ENCODE data around the gene TMEM131L. TPM values are rescaled to one million over a fixed set of nuclear protein-coding genes. Genes with fewer than 3 reads are reported as not detected.
"Not testable (repeated sequence)": the region's sequence is repeated elsewhere in the genome, so short reads cannot be mapped to it uniquely, and the experiment has no call there.

Gene TMEM131L
- 18.1 and 18.9 TPM in 2 replicates for total RNA-seq
- long read RNA-seq, partial matches to known transcripts: 100 of 118 reads
- long read RNA-seq, other reads (novel, unspliced or antisense): 18 of 118 reads

- H3K27ac Mint-ChIP-seq: peak within 1 kb of the TSS; percentile 82
- peak within 1 kb of the TSS; percentile 87 for H3K4me3 Mint-ChIP-seq (ENCODE audit: low read depth)
- peak; percentile 12 for TF ChIP-seq CTCF (IDR thresholded peaks at IDR 0.05; ENCODE audit: unreplicated experiment)
- peaks cover 9% of the 10 kb centered on the region for H3K4me1 Mint-ChIP-seq (ENCODE audit: low read depth)
- H3K9me3 Mint-ChIP-seq (ENCODE audit: low read depth): no peaks in the 10 kb centered on the region
- DNase-seq (ENCODE audit: low spot score, unreplicated experiment): peak; percentile 56
- peaks cover 24% of the 10 kb centered on the region for H3K27me3 Mint-ChIP-seq
- peaks cover 1% of the 10 kb centered on the region for H3K36me3 Mint-ChIP-seq (ENCODE audit: insufficient read depth)
These were observed at the start of gene TMEM131L for GRCh38 chr4:153466081-153466948. TMEM131L (plus strand) TSS chr4:153466360; CDS start chr4:153466398, 38 bp downstream.

- H3K36me3 Mint-ChIP-seq (ENCODE audit: insufficient read depth); DNase-seq (ENCODE audit: low spot score, unreplicated experiment); H3K9me3 Mint-ChIP-seq (ENCODE audit: low read depth); H3K27me3 Mint-ChIP-seq; H3K27ac Mint-ChIP-seq; H3K4me1 Mint-ChIP-seq (ENCODE audit: low read depth); H3K4me3 Mint-ChIP-seq (ENCODE audit: low read depth): not testable (repeated sequence)
These were observed 49.7 kb upstream of the TMEM131L start for GRCh38 chr4:153416456-153416855.

GRCh38 chr4:153418121-153418520 is 48.0 kb upstream of the TMEM131L start:
- no peaks in the 10 kb centered on the region for H3K36me3 Mint-ChIP-seq (ENCODE audit: insufficient read depth)
- H3K27ac Mint-ChIP-seq: no peak overlapping the region
- H3K4me1 Mint-ChIP-seq (ENCODE audit: low read depth): no peaks in the 10 kb centered on the region
- no peak overlapping the region for H3K4me3 Mint-ChIP-seq (ENCODE audit: low read depth)
- no peaks in the 10 kb centered on the region for H3K9me3 Mint-ChIP-seq (ENCODE audit: low read depth)
- no peaks in the 10 kb centered on the region for H3K27me3 Mint-ChIP-seq
- TF ChIP-seq CTCF (IDR thresholded peaks at IDR 0.05; ENCODE audit: unreplicated experiment): no peak
- DNase-seq (ENCODE audit: low spot score, unreplicated experiment): no peak

- Mint-ChIP-seq H3K4me1 (ENCODE audit: low read depth) (no peaks in the 10 kb centered on the region), H3K9me3 (ENCODE audit: low read depth) (no peaks in the 10 kb centered on the region), H3K4me3 (ENCODE audit: low read depth) (no peak overlapping the region), H3K27me3 (no peaks in the 10 kb centered on the region), H3K36me3 (ENCODE audit: insufficient read depth) (no peaks in the 10 kb centered on the region), H3K27ac (no peak overlapping the region)
- no peak for TF ChIP-seq CTCF (IDR thresholded peaks at IDR 0.05; ENCODE audit: unreplicated experiment)
- no peak for DNase-seq (ENCODE audit: low spot score, unreplicated experiment)
These were observed 47.6 kb upstream of the TMEM131L start for GRCh38 chr4:153418558-153418957.

- no peak for TF ChIP-seq CTCF (IDR thresholded peaks at IDR 0.05; ENCODE audit: unreplicated experiment)
- H3K27ac Mint-ChIP-seq: no peak overlapping the region
- H3K9me3 Mint-ChIP-seq (ENCODE audit: low read depth): no peaks in the 10 kb centered on the region
- no peak overlapping the region for H3K4me3 Mint-ChIP-seq (ENCODE audit: low read depth)
- no peak for DNase-seq (ENCODE audit: low spot score, unreplicated experiment)
- no peaks in the 10 kb centered on the region for H3K27me3 Mint-ChIP-seq
- no peaks in the 10 kb centered on the region for H3K36me3 Mint-ChIP-seq (ENCODE audit: insufficient read depth)
- no peaks in the 10 kb centered on the region for H3K4me1 Mint-ChIP-seq (ENCODE audit: low read depth)
These were observed 47.1 kb upstream of the TMEM131L start for GRCh38 chr4:153419029-153419428.

Data from progenitor cell of endocrine pancreas (in vitro differentiated cells).